SK-N-SH treated with all-trans-retinoic acid at 6 μM for 48 hours (cell line): ENCODE measurements around the gene PNMT.

Experiments used
- CSDC2 ChIP-seq: fragments of 250-450 bp; sonication (Bioruptor Pico); IDR thresholded peaks from 2 replicates; pipeline ENCODE4 v1.5.0; 2020; ENCODE audit warnings: mild to moderate bottlenecking, moderate library complexity
- ESRRG ChIP-seq: fragments of 250-450 bp; sonication (Bioruptor Pico); IDR thresholded peaks from 2 replicates; pipeline ENCODE4 v1.6.1; 2021; ENCODE audit warnings: mild to moderate bottlenecking
- PPARA ChIP-seq: fragments of 250-450 bp; sonication (Bioruptor Pico); IDR thresholded peaks from 2 replicates; pipeline ENCODE4 v1.5.0; 2020; ENCODE audit warnings: mild to moderate bottlenecking, borderline replicate concordance
- TOX ChIP-seq: fragments of 250-450 bp; sonication (Bioruptor Pico); IDR thresholded peaks from 2 replicates; pipeline ENCODE4 v1.8.0; 2021; ENCODE audit warnings: mild to moderate bottlenecking, moderate library complexity, borderline replicate concordance
- TF ChIP-seq, protein P1 (sequence below): fragments of 250-450 bp; sonication (Bioruptor Pico); IDR thresholded peaks from 2 replicates; pipeline ENCODE4 v1.8.0; 2020; ENCODE audit warnings: mild to moderate bottlenecking, moderate library complexity, borderline replicate concordance
- TF ChIP-seq, protein P2 (sequence below): fragments of 250-450 bp; sonication (Bioruptor Pico); IDR thresholded peaks from 2 replicates; pipeline ENCODE4 v1.5.1; 2020; ENCODE audit warnings: low read depth, mild to moderate bottlenecking, moderate library complexity

DNA sequence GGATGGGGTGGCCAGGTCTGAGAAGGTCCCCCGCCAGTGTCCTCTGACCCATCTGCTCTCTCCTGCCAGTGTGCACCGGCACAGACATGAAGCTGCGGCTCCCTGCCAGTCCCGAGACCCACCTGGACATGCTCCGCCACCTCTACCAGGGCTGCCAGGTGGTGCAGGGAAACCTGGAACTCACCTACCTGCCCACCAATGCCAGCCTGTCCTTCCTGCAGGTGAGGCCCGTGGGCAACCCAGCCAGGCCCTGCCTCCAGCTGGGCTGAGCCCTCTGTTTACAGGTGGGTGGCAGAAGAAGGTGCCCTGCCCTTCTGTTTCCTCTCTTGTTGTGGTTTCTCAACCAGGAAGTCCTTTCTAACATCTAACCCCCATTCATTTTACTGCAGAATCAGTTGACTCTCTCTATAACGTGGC is 38.7 kb downstream of the PNMT start:
- TF ChIP-seq ESRRG (CRISPR knock-in tag) (no peak), PPARA (no peak), CSDC2 (CRISPR knock-in tag) (no peak), TOX (CRISPR knock-in tag) (no peak)
- TF ChIP-seq, protein P1, sequence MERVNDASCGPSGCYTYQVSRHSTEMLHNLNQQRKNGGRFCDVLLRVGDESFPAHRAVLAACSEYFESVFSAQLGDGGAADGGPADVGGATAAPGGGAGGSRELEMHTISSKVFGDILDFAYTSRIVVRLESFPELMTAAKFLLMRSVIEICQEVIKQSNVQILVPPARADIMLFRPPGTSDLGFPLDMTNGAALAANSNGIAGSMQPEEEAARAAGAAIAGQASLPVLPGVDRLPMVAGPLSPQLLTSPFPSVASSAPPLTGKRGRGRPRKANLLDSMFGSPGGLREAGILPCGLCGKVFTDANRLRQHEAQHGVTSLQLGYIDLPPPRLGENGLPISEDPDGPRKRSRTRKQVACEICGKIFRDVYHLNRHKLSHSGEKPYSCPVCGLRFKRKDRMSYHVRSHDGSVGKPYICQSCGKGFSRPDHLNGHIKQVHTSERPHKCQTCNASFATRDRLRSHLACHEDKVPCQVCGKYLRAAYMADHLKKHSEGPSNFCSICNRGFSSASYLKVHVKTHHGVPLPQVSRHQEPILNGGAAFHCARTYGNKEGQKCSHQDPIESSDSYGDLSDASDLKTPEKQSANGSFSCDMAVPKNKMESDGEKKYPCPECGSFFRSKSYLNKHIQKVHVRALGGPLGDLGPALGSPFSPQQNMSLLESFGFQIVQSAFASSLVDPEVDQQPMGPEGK (CRISPR knock-in tag) = no peak
- TF ChIP-seq, protein P2, sequence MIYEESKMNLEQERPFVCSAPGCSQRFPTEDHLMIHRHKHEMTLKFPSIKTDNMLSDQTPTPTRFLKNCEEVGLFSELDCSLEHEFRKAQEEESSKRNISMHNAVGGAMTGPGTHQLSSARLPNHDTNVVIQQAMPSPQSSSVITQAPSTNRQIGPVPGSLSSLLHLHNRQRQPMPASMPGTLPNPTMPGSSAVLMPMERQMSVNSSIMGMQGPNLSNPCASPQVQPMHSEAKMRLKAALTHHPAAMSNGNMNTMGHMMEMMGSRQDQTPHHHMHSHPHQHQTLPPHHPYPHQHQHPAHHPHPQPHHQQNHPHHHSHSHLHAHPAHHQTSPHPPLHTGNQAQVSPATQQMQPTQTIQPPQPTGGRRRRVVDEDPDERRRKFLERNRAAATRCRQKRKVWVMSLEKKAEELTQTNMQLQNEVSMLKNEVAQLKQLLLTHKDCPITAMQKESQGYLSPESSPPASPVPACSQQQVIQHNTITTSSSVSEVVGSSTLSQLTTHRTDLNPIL (CRISPR knock-in tag) = no peak
